Mononuclear cell (primary cell): ENCODE data around the gene CELA2B. TPM values are rescaled to one million over a fixed set of nuclear protein-coding genes. Genes with fewer than 3 reads are reported as not detected.
A peak's percentile ranks its signal among the peaks of the same experiment; 100 is the strongest.
"Not testable (repeated sequence)": the region's sequence is repeated elsewhere in the genome, so short reads cannot be mapped to it uniquely, and the experiment has no call there.

Experiments
- H3K27me3 ChIP-seq: 2 replicates; pipeline ENCODE4 v1.6.0; 2011; ENCODE audit warnings: low read length, control low read depth; ENCODE audit not compliant: insufficient read depth
- H3K4me1 ChIP-seq: 2 replicates; pipeline ENCODE4 v1.5.1; 2011; ENCODE audit warnings: mild to moderate bottlenecking, low read length, control low read depth; ENCODE audit not compliant: insufficient read depth
- H3K4me3 ChIP-seq: 2 replicates; pipeline ENCODE4 v1.5.1; 2011; ENCODE audit warnings: mild to moderate bottlenecking, low read length, moderate library complexity
- H3K9me3 ChIP-seq: 2 replicates; pipeline ENCODE4 v1.5.1; 2011; ENCODE audit warnings: low read depth, mild to moderate bottlenecking, control low read depth, low read length
- total RNA-seq: library from RNA; depleted of rRNA; stranded (reverse); fragments of >200 nt; gene quantifications from one replicate; pipeline ENCODE4 v1.2.3, GENCODE V29; 2012

CELA2B gene
- total RNA-seq, 1 donor: not detected

GRCh38 chr1:15515022-15515663, 39.2 kb downstream of the CELA2B start:
- no peaks in the 10 kb centered on the region for H3K9me3 ChIP-seq
- peaks cover 12% of the 10 kb centered on the region for H3K4me1 ChIP-seq
- no peaks in the 10 kb centered on the region for H3K27me3 ChIP-seq
- no peak overlapping the region for H3K4me3 ChIP-seq

- Histone ChIP-seq H3K9me3 (no peaks in the 10 kb centered on the region), H3K27me3 (no peaks in the 10 kb centered on the region), H3K4me3 (no peak overlapping the region), H3K4me1 (peaks cover 31% of the 10 kb centered on the region)
Measured at GRCh38 chr1:15519625-15520024, 43.7 kb downstream of the CELA2B start.

DNA sequence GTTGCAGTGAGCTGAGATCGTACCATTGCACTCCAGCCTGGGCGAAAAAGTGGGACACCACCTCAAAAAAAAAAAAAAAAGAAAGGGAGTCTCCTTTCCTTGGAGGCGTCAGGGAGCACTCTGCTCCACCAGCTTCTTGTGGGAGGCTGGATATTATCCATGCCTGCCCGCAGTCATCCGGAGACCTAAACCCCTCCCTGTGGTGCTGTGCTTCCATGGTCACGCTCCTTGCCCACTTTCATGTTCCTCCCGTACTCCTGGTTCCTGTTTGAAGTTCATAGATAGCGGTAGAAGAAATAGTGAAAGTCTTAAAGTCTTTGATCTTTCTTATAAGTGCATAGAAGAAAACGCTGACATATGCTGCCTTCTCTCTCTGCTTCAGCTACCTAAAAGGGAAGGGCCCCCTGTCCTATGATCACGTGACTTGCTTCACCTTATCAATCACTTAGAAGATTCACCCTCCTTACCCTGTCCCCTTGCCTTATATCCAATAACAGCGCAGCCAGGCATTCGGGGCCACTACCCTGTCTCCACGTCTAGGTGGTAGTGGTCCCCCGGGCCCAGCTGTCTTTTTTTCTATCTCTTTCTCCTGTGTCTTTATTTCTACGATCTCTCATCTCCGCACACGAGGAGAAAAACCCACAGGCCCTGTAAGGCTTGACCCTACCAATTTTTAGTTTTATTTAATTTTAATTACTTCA, 45.5 kb downstream of the CELA2B start:
- H3K27me3 ChIP-seq, H3K9me3 ChIP-seq, H3K4me3 ChIP-seq: not testable (repeated sequence)
- peaks cover 31% of the 10 kb centered on the region for H3K4me1 ChIP-seq

- H3K9me3 ChIP-seq: no peaks in the 10 kb centered on the region
- peaks cover 37% of the 10 kb centered on the region for H3K4me1 ChIP-seq
- no peaks in the 10 kb centered on the region for H3K27me3 ChIP-seq
- H3K4me3 ChIP-seq: no peak overlapping the region
Measured at GRCh38 chr1:15522551-15522950, 46.6 kb downstream of the CELA2B start.

- H3K27me3 ChIP-seq: no peaks in the 10 kb centered on the region
- H3K4me3 ChIP-seq: peak overlapping the region; percentile 48
- no peaks in the 10 kb centered on the region for H3K9me3 ChIP-seq
- peaks cover 45% of the 10 kb centered on the region for H3K4me1 ChIP-seq
Measured at GRCh38 chr1:15523104-15524020, 47.5 kb downstream of the CELA2B start.

DNA sequence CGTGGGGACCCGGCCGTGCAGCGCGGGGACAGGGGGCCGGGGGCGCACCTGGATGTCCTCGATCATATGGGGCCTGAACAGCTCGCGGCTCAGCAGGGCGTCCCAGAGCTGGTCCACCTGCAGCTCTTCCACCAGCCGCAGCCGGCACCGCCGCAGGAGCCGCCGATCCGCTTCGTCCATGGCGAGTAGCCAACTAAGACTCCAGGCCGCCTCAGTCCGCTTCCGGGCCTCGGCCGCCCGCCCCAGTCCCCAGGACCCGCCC, 48.0 kb downstream of the CELA2B start, which contains the start of gene CASP9:
Gene CASP9 (minus strand): TSS at position 195 of the 262 bp plus-strand sequence. CDS start 15 bp downstream, at position 180.
- Histone ChIP-seq H3K4me1 (peaks cover 45% of the 10 kb centered on the region), H3K9me3 (no peaks in the 10 kb centered on the region), H3K4me3 (peak within 1 kb of the TSS; percentile 48), H3K27me3 (no peaks in the 10 kb centered on the region)

DNA sequence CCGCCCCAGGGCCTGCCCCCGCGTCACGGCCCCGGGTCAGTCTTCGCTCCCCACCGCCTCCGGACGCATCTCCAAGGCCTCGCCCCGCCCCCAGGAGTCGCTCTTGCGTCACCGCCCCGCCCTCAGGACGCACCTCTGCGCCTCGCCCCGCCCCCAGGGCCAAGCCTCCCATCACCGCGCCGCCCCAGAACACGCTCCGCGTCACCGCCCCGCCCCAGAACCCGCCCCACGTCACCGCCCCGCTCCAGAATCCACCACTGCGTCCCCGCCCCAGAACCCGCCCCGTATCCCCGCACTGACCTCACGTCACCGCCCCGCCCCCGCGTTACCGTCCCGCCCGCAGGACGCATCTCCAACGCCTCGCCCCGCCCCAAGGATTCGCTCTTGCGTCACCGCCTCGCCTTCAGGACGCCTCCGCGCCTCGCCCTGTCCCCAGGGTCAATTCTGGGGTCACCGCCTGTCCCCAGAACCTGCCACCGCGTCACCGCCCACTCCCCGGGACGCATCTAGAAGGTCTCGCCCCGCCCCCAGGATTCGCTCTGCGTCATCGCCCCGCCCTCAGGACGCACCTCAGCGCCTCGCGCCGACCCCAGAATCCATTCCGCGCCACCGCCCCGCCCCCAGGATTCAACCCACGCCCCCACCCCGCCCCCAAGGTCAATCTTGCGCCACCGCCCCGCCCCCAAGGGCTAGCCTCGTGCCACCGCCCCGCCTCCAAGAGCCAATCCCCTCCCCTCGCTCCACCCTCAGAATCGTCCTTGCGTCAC, 48.6 kb downstream of the CELA2B start:
- peak overlapping the region; percentile 48 for H3K4me3 ChIP-seq
- H3K9me3 ChIP-seq: no peaks in the 10 kb centered on the region
- no peaks in the 10 kb centered on the region for H3K27me3 ChIP-seq
- peaks cover 45% of the 10 kb centered on the region for H3K4me1 ChIP-seq

DNA sequence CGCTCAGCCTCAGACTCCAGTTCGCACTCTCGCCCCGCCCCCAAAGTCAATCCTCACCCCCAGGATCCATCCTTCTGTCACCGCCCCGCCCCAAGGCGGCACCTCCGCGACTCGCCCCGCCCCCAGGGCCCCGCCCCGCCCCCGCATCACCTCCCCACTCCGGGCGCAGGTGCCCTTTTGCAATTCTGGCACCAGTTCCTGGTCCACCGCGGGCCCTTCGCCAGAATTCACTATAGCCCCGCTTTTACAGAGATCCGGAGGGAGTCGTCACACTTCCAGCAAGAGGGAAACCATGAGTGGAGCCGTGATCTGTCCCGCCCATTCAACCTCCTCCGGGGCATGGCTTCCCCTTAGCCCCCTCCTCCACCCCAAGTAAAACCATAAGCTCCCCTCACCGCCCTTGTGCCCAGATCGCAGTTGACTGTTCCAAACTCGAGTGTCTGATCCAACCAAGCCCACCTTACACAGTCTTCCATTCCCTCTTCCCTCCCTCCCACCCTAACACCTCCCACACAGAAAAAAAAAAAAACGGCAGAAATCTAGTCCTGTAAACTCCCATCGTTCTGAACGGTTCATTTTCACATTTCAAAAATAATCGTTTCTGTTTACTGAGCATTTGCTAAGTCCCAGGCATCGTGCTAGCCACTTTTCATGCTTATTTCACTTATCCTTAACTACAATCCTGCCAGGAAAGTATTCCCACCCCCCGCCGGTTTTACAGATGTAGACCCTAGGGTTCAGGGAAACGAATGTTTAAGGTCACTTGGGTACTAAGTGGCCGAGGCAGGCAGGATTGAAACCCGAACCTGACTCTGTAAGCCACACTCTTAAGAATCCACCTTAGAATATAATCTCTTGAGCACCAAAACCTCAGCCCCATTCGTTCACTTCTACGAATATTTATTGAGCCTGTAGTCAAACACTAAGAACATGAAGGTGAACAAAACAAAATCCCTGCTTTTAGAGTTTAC, 49.4 kb downstream of the CELA2B start:
- Histone ChIP-seq H3K27me3 (no peaks in the 10 kb centered on the region), H3K9me3 (no peaks in the 10 kb centered on the region), H3K4me3 (peak overlapping the region; percentile 40), H3K4me1 (peaks cover 45% of the 10 kb centered on the region)

- Histone ChIP-seq H3K27me3 (no peaks in the 10 kb centered on the region), H3K4me1 (peaks cover 44% of the 10 kb centered on the region), H3K4me3 (peak overlapping the region; percentile 73)
Measured at GRCh38 chr1:15526021-15526489, 50.2 kb downstream of the CELA2B start.

DNA sequence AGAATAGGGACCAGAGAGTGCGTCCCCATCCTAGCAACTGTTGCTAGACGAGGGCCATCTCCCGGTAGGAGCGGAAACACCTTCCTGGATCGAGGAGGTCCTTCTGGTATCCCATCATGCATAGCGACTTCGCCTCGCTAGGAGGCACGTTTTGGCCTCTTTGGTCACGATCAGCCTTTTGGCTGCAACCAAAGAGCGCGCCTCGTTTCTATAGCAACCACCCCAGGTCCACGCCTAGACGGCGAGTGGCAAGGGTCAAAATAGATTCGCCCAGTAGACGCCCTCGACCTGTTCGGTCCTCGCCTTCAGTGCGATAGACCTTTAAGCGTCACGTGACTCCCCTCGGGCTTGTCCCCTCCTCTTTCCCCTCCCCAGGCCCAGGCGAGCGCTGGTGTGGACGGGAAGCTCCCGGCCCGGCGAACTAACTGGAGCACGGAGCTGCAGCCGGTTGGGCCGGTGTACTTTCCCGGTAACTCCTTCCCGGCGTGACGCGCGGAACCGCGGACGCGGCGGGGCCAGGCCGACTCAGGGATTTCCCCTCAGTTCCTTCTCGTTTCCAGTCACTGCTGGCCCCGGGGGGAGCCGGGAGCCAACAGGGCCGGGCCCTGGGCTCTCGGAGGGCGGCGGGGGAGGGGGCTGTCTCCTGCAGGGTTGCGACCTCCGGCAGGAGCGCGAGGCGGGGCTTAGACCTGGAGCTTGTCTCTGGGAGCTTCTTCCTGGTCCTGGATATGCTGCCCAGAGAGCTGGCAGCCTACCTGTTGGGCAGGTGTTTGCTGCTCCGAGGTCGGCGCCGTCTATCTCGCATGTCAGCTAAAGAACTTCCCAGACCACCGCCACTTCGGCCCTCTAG, 50.8 kb downstream of the CELA2B start, which contains the start of gene DNAJC16:
Gene DNAJC16 (plus strand): TSS at position 359 of the 850 bp plus-strand sequence. CDS start 2,258 bp downstream, outside the sequence.
- peaks cover 42% of the 10 kb centered on the region for H3K4me1 ChIP-seq
- peak within 1 kb of the TSS; percentile 73 for H3K4me3 ChIP-seq

More at GRCh38 chr1:15526021-15526489, 50.2 kb downstream of the CELA2B start:
- no peaks in the 10 kb centered on the region for H3K9me3 ChIP-seq

DNA sequence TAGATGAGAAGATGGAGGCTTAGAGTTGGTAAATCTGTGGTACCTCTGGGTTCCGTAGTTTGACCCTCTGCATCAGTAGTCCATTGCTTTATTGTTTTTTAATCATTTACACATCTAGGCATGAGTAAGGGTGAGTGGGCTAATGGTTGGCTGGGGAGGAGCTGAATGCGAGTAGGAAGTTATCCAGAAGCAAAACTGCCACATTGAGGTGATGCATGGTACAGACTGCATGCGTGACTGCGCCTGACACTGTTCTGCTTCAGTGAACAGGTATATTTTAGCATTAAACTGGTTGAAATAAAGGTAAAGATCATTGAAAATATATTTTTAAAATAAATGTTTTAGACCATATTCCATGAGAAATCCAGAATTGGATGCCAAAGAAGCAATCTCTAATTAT, 55.1 kb downstream of the CELA2B start:
- Histone ChIP-seq H3K4me1 (peaks cover 21% of the 10 kb centered on the region), H3K27me3 (no peaks in the 10 kb centered on the region), H3K9me3 (no peaks in the 10 kb centered on the region), H3K4me3 (no peak overlapping the region)

More for the DNA sequence above, 50.8 kb downstream of the CELA2B start, which contains the start of gene DNAJC16:
- Histone ChIP-seq H3K27me3 (no peaks in the 10 kb centered on the region), H3K9me3 (no peaks in the 10 kb centered on the region)

DNA sequence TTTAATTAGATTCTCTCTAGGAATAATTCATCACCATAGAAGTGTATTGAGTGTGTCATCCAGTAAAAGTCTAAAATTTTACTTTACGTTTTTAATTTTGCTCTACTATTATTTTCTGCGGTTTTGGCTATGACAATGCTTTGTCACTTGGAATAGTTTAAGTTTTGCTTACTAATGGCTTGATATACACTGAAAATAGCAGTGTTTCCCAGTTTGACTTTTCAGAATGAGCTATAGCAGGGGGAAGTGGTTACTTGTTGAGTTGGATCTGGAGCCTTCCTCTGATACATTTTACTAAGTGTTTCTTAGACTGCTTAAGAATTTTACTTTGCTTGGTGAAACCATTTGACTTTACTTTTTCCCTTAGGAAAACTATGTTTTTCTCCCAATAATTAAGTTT, 55.8 kb downstream of the CELA2B start:
- Histone ChIP-seq H3K27me3 (no peaks in the 10 kb centered on the region), H3K4me1 (peaks cover 17% of the 10 kb centered on the region), H3K9me3 (no peaks in the 10 kb centered on the region), H3K4me3 (no peak overlapping the region)

DNA sequence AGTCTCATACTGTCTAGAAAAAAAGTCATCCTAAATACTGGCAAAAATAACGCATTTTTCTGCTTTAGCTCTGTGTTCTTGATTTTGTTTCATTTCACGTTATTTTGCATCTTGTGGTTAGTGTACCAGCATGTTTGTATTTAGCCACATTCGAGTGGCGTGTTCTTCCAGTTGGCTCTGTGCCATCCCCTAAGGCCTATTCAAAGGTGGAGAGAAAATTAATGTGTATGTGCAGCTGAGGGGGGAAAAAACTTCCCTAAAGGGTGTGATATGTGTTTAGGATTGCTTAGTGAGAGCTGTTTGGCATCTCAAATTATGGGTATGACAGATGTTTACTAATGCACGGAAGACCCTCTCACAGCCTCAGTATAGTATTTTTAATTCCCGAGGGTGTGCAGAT, 62.9 kb downstream of the CELA2B start:
- Histone ChIP-seq H3K4me1 (no peaks in the 10 kb centered on the region), H3K27me3 (no peaks in the 10 kb centered on the region), H3K4me3 (no peak overlapping the region), H3K9me3 (no peaks in the 10 kb centered on the region)
